Adrenal gland (tissue), 12 donors: ENCODE results near the gene MYNN. TPM values are rescaled to one million over a fixed set of nuclear protein-coding genes. Genes with fewer than 3 reads are reported as not detected.
A peak's percentile ranks its signal among the peaks of the same experiment; 100 is the strongest.

ENCODE experiments used
- DNase-seq, 7 donors: peaks; one replicate each; pipeline ENCODE4 v3.0.0-alpha.2; 2019 to 2020
- H3K27ac ChIP-seq, 5 donors: fragments of 200-600 bp; sonication (generic) in 4 of 5; 1 replicate in 3 of 5; 2 replicates in 2 of 5; pipeline versions ENCODE4 v1.5.1 to v1.8.0; 2016 to 2020; ENCODE audit warnings: mild to moderate bottlenecking in 1 of 5
- H3K27me3 ChIP-seq: fragments of 200-600 bp; 2 replicates; pipeline ENCODE4 v1.8.0; 2021
- H3K36me3 ChIP-seq, 2 donors: fragments of 200-600 bp; replicated peaks in 1 of 2; 1 replicate in 1 of 2; 2 replicates in 1 of 2; pipeline versions ENCODE4 v1.5.1 to v1.8.0; 2018 to 2022
- H3K4me1 ChIP-seq, 2 donors: fragments of 200-600 bp; replicated peaks in 1 of 2; 1 replicate in 1 of 2; 2 replicates in 1 of 2; pipeline versions ENCODE4 v1.5.1 to v1.8.0; 2018 to 2021
- H3K4me3 ChIP-seq, 4 donors: fragments of 200-600 bp; sonication (generic) in 3 of 4; one replicate each; pipeline ENCODE4 v1.5.1; 2016 to 2018
- H3K9me3 ChIP-seq, 3 donors: fragments of 200-600 bp; sonication (generic) in 1 of 3; replicated peaks in 1 of 3; 1 replicate in 2 of 3; 2 replicates in 1 of 3; pipeline versions ENCODE4 v1.5.1 to v1.8.0; 2016 to 2021
- POLR2A ChIP-seq, 2 donors: fragments of 450-650 bp; IDR thresholded peaks; one replicate each; pipeline ENCODE4 v1.6.1; 2017; ENCODE audit warnings: antibody characterized with exemption in 2 of 2, mild to moderate bottlenecking in 2 of 2, moderate library complexity in 1 of 2
- WGBS, 4 donors: extraction: QIAGEN DNeasy Blood & Tissue Kit in 2 of 4; methylation state at CpG; one replicate each; pipeline versions ENCODE4 v1.1.5 to v1.1.7; 2013 to 2017; 5-methylcytosine and 5-hydroxymethylcytosine counted together
- intact Hi-C, 2 donors: fragments of 100-400 bp; cut with DNase I; formaldehyde crosslinking; loops; one replicate each; pipeline versions ENCODE4 v1.14.1 to v1.15.0; 2022 to 2023
- polyA plus RNA-seq, 3 donors: library from polyadenylated mRNA; stranded (reverse); fragments of 200-250 nt in 2 of 3; fragments of 350-450 nt in 1 of 3; fragmentation: Illumina TruSeq in 1 of 3; extraction: RNeasy Lipid Tissue Mini Kit (QIAGEN cat#74804) in 1 of 3; gene quantifications; one replicate each; pipeline ENCODE4 v1.2.3, GENCODE V29; 2013 to 2014
- total RNA-seq, 9 donors: library from RNA; depleted of rRNA in 4 of 9; stranded (reverse); fragments of >200 nt in 4 of 9; fragments of 120-200 nt in 1 of 9; fragmentation: NEBNext Ultra II Directional in 1 of 9; extraction: Animal tissue kit (Norgen Biotek cat#: 25700) in 1 of 9; gene quantifications; one replicate each; pipeline versions ENCODE4 v1.1.0 to v1.2.4, GENCODE V29; 2013 to 2023
- TF ChIP-seq, protein P1 (sequence below), 6 experiments: fragments of 450-650 bp in 4 of 6; fragments of 200-600 bp in 2 of 6; sonication (generic) in 1 of 6; IDR thresholded peaks; 1 replicate in 5 of 6; 2 replicates in 1 of 6; pipeline versions ENCODE4 v1.5.1 to v1.8.0; 2016 to 2021; ENCODE audit warnings: antibody characterized with exemption in 6 of 6, mild to moderate bottlenecking in 2 of 6, moderate library complexity in 1 of 6
- donor health status: healthy with polysubstance abuse.
- donor health status: Bipolar disorder and iron deficiency.
- donor health status: DM: yes; HTN: yes; CAD: no.
- donor health status: DM: no; HTN: no; CAD: no.
- donor health status: DM: no; HTN: no; CAD: no.
- donor health status: DM: yes; HTN: yes; CAD: no.

Gene MYNN
- total and polyA plus RNA-seq, 12 donors, result 6.1 to 20.5 (median 11.0) TPM

DNA sequence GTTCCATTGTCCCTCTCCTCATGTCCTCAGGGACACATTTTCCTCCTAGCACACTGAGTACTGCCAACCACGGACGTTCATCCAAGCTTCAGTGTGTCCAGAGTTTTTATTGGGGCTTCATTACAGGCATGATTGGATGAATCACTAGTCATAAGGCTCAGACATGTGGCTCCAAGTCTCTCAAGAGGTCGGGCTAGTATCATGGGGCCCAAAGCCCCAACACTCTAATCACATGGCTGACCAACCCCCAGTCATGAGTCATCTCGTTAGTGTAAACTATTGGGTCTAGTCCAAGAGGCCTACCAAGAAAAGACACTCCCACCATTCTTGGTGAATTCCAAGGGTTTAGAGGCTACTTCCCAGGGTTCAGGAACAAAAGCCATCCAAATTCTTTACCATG is 12.7 kb upstream of the MYNN start:
- no peak for TF ChIP-seq POLR2A (IDR thresholded peaks at IDR 0.05)
- TF ChIP-seq, protein P1, sequence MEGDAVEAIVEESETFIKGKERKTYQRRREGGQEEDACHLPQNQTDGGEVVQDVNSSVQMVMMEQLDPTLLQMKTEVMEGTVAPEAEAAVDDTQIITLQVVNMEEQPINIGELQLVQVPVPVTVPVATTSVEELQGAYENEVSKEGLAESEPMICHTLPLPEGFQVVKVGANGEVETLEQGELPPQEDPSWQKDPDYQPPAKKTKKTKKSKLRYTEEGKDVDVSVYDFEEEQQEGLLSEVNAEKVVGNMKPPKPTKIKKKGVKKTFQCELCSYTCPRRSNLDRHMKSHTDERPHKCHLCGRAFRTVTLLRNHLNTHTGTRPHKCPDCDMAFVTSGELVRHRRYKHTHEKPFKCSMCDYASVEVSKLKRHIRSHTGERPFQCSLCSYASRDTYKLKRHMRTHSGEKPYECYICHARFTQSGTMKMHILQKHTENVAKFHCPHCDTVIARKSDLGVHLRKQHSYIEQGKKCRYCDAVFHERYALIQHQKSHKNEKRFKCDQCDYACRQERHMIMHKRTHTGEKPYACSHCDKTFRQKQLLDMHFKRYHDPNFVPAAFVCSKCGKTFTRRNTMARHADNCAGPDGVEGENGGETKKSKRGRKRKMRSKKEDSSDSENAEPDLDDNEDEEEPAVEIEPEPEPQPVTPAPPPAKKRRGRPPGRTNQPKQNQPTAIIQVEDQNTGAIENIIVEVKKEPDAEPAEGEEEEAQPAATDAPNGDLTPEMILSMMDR (IDR thresholded peaks at IDR 0.05), result no peak
- Histone ChIP-seq H3K9me3 (no peaks in the 10 kb centered on the region), H3K4me1 (peaks cover 0 to 4% of the 10 kb centered on the region in 2 donors), H3K4me3 (no peak overlapping the region), H3K27me3 (no peaks in the 10 kb centered on the region), H3K27ac (no peak overlapping the region), H3K36me3 (no peaks in the 10 kb centered on the region)
- WGBS, 4 donors, result 73 to 90% (median 82%) methylated on average over 4 of the region's 4 CpGs
- intact Hi-C loops, result no loop called here
- no peak for DNase-seq

DNA sequence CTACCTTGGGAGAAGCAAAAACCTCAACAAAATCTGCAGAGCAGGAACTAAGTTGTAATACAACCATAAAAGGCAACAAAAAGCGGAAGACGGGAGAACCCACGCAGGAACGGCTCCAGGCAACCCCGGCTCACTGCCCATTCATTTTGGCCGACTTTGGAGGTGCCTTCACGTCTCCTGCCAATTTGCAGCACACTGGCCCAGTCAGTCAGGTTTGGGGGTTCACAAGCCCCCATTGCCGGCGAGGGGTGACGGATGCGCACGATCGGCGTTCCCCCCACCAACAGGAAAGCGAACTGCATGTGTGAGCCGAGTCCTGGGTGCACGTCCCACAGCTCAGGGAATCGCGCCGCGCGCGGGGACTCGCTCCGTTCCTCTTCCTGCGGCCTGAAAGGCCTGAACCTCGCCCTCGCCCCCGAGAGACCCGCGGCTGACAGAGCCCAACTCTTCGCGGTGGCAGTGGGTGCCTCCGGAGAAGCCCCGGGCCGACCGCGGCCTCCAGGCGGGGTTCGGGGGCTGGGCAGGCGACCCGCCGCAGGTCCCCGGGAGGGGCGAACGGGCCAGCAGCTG is 8.8 kb upstream of the MYNN start:
- TF ChIP-seq POLR2A (IDR thresholded peaks at IDR 0.05), result no peak
- TF ChIP-seq, protein P1 (IDR thresholded peaks at IDR 0.05), result no peak
- H3K27me3 ChIP-seq, result no peaks in the 10 kb centered on the region
- WGBS, 4 donors, result 4 to 25% (median 12%) methylated on average over 6 to 46 of the region's 46 CpGs
- H3K4me1 ChIP-seq, result peaks cover 0 to 4% of the 10 kb centered on the region in 2 donors
- no peaks in the 10 kb centered on the region for H3K9me3 ChIP-seq
- H3K27ac ChIP-seq, result peak overlapping the region; percentile 62 to 98 (median 92)
- H3K36me3 ChIP-seq, result no peaks in the 10 kb centered on the region
- peak overlapping the region; percentile 45 to 91 (median 50) for H3K4me3 ChIP-seq
- intact Hi-C loops, result no loop called here
- peak; percentile 48 to 86 (median 62) for DNase-seq

DNA sequence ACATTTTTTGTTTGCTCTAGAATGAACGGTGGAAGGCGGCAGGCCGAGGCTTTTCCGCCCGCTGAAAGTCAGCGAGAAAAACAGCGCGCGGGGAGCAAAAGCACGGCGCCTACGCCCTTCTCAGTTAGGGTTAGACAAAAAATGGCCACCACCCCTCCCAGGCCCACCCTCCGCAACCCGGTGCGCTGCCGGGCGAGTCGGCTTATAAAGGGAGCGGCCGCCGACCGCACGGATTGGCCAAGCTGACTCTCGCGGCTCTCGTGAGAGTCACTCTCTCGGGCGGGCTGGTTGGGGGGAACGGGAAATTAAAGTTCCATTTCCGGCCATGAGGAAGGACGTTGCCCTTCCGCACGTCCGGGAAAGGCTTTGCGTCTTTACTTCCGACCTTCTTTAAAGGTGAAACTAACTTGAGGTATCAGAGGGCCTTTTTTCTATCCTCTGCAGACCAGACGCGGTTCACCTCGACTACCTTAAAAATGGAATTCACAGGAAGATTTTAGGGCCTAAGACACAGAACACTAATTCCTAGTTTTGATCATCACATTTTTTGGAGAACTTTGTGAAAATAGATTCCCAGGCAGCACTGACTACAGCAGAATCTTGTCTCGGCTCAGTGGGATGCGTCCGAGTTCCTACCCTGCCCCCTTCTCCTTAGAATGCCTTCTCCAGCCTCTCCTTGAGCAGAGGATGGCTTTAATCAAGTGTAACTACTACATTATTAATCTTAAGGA is 8.1 kb upstream of the MYNN start, which contains the start of gene TERC:
Gene TERC, minus strand, starts transcription at position 179 of the 731 bp plus-strand sequence.
- Histone ChIP-seq H3K27me3 (no peaks in the 10 kb centered on the region), H3K27ac (peak within 1 kb of the TSS; percentile 62 to 98 (median 92)), H3K4me1 (peaks cover 0 to 4% of the 10 kb centered on the region in 2 donors), H3K36me3 (no peaks in the 10 kb centered on the region), H3K9me3 (no peaks in the 10 kb centered on the region), H3K4me3 (peak within 1 kb of the TSS; percentile 45 to 91 (median 50))
- peak; percentile 86 to 97 (median 90) for DNase-seq
- 15 to 34% (median 17%) methylated on average over 17 to 42 of the region's 42 CpGs for WGBS, 4 donors
- peak; percentile 92 to 96 for TF ChIP-seq POLR2A (IDR thresholded peaks at IDR 0.05)
- TF ChIP-seq, protein P1 (IDR thresholded peaks at IDR 0.05), result no peak
- intact Hi-C loops, result no loop called here

GRCh38 chr3:169769287-169770181 is 3.7 kb upstream of the MYNN start, which contains the start of gene ACTRT3:
Gene ACTRT3, minus strand, starts transcription at chr3:169769561. Its CDS starts 41 bp downstream, at chr3:169769520.
- intact Hi-C loops, result no loop called here
- Histone ChIP-seq H3K4me1 (peaks cover 0 to 12% of the 10 kb centered on the region in 2 donors), H3K9me3 (no peaks in the 10 kb centered on the region), H3K27me3 (no peaks in the 10 kb centered on the region), H3K4me3 (peak within 1 kb of the TSS; percentile 21 to 54 (median 46)), H3K36me3 (no peaks in the 10 kb centered on the region), H3K27ac (peak within 1 kb of the TSS; percentile 9 to 91 (median 67))
- peak; percentile 63 to 77 (median 71) for DNase-seq
- TF ChIP-seq, protein P1 (IDR thresholded peaks at IDR 0.05), result no peak
- TF ChIP-seq POLR2A (IDR thresholded peaks at IDR 0.05), result peak in 1 of 2 donors; percentile 33
- WGBS, 4 donors, result 1 to 2% (median 1%) methylated on average over 21 to 51 of the region's 51 CpGs
